ENCODE measurements around the gene LRIG1.

GRCh38 chr3:66443118-66443803 lies 57.6 kb downstream of the LRIG1 start:
- TF ChIP-seq CTCF (IDR thresholded peaks at IDR 0.05) (no peak), POLR2A (IDR thresholded peaks at IDR 0.05) (no peak)

Measured in upper lobe of left lung (tissue), 4 donors.